ENCODE data around the gene GALNT10. TPM values are rescaled to one million over a fixed set of nuclear protein-coding genes. Genes with fewer than 3 reads are reported as not detected.

Gene GALNT10
- total RNA-seq, 1 experiment from 2014 or later, result 18.6 TPM

DNA sequence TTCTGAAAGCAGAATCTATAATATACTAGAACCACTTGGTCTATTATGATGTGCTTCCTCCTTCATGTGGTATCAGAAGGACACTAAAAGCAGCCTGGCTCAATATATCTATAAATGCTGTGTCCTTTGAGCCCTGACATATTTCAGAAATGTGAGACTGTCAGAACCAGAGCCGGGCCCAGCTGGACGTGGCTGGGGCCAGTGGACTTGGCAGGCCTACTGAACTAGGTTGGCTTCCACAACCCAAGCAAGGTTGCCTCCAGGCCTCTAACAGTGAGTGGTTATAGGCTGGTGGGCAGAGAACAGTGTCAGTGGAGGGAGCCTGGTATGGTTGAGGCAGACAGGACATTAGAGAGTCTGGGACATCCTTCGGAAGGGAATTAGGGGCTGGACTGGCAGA lies 78.9 kb downstream of the GALNT10 start:
- H3K9me3 ChIP-seq (replicated peaks), result no peaks in the 10 kb centered on the region
- peaks cover 30% of the 10 kb centered on the region for H3K4me1 ChIP-seq
- no peak overlapping the region for H3K4me3 ChIP-seq
- no peaks in the 10 kb centered on the region for H3K36me3 ChIP-seq
- H3K27ac ChIP-seq, result no peak overlapping the region
- H3K27me3 ChIP-seq, result no peaks in the 10 kb centered on the region
- DNase-seq, result no peak

DNA sequence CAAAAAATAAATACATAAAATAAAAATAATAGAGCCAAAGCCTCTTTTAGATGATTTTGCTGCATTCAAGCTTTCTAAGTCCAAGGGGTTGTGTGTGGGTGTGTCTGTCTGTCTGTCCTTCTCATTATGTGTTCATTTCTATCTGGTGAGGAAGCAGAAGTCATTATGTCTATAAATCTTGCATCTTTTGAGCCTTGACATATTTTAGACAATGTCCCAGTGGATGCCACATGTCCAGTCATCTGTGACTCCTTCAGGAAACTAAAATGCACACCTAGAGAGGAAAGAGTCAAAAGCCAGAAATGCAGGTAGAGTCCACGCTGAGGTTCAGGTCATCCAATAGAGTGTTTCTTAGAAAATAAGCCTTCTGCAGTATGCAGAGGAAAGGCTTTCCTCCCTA lies 80.9 kb downstream of the GALNT10 start:
- H3K36me3 ChIP-seq, result no peaks in the 10 kb centered on the region
- no peaks in the 10 kb centered on the region for H3K27me3 ChIP-seq
- no peak for DNase-seq
- no peak overlapping the region for H3K4me3 ChIP-seq
- H3K4me1 ChIP-seq, result peaks cover 35% of the 10 kb centered on the region
- H3K9me3 ChIP-seq (replicated peaks), result no peaks in the 10 kb centered on the region
- no peak overlapping the region for H3K27ac ChIP-seq

DNA sequence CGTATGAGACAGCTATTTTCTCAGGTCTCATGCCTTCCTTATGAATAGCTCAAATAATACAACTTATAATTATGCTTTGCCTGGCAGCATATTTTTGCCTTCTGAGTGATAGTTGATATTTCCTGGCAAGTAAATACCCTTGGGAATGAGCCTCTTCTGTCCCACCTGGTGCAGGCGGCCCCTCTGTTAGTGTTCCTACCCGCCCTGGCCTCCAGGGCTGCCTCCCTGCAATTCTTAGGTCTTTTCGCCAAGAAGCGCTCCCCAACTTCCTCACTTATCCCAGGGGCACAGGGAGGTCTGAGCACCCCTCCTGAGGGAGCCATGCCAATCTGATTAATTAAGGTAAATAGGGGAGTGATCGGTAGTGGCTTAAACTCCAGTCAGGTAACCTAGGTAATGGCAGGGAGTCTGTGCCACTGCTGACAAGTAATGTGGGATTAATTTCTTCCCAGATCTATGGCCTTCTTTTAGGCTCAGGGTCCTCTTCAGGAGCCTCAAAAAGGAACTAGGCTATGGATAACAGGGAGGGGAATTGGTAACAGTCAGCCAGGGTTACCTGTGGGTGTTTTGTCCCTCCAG lies 81.5 kb downstream of the GALNT10 start:
- no peaks in the 10 kb centered on the region for H3K27me3 ChIP-seq
- DNase-seq, result no peak
- H3K4me1 ChIP-seq, result peaks cover 41% of the 10 kb centered on the region
- H3K27ac ChIP-seq, result no peak overlapping the region
- no peaks in the 10 kb centered on the region for H3K36me3 ChIP-seq
- H3K4me3 ChIP-seq, result no peak overlapping the region
- H3K9me3 ChIP-seq (replicated peaks), result no peaks in the 10 kb centered on the region

DNA sequence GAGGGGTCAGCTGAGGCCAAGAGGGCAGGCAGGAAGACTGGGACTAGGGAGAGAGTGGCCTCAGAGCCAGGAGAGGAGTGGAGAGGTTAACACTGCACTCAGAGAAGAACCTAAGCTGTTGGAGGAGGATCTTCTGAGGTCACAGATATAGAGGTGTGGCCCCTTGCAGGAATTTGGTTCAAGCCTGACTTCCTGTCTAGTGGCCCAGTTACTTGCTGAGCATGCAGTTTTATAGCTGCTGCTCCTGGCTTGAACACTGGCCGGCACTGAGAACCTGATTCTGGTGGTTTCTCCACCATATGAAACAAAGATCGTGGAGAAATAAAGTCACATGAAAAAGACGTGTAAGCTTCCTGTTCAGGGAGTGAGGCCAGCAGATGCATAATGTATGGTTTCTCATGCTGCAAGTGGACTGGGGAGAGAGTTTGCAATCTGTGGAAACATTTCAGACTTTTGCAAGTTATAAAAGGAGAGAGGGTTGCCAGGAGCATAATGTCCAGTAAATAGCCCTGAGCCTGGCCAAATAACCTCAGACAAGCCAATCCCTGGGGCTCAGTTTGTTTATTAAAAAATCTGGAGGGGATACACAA lies 82.6 kb downstream of the GALNT10 start:
- H3K9me3 ChIP-seq (replicated peaks), result no peaks in the 10 kb centered on the region
- no peaks in the 10 kb centered on the region for H3K27me3 ChIP-seq
- H3K4me1 ChIP-seq, result peaks cover 44% of the 10 kb centered on the region
- H3K27ac ChIP-seq, result no peak overlapping the region
- no peaks in the 10 kb centered on the region for H3K36me3 ChIP-seq
- no peak for DNase-seq
- H3K4me3 ChIP-seq, result no peak overlapping the region

DNA sequence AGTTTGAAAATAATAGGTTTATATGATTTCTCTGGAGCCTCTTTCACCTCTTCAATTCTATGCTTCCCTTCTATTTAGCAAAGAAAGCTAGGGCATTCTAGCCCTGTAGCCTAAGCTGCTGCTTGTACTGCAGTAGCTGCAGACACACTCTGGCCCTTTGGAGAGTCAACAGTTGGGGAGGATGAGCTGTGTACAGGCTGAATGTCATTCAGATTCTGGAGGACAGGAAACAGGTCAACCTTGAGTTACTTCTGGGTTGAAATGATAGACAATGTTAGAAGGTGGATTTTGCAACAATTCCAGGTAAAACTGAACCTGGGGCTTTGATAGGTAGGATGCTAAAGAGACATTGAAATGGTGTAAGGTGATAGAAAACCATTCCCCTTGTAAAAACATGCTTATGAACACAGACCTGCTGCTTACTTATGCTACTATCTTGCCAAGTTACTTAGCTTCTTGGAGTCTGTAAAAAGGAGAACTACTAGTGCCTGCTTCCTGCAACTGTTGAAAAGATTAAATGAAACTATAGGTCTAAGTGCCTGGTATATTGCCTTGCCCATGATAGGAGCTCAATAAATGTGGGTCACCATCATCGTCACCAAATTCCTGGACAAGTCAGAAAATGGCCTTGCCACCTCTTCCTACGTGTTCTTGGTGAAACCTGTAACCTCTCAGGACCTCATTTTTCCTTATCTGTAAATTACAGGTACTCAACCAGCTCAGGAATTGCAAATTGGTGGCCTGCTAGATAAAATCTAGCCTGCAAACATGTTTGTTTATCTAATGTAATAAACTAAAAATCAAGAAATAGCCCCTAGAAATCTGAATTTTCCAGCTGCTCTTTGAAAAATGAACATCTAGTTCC lies 83.7 kb downstream of the GALNT10 start:
- DNase-seq, result no peak
- Histone ChIP-seq H3K4me1 (peaks cover 41% of the 10 kb centered on the region), H3K36me3 (no peaks in the 10 kb centered on the region), H3K27ac (peak overlapping the region; percentile 11; the same call in 1 of the 2 replicates), H3K9me3 (replicated peaks) (no peaks in the 10 kb centered on the region), H3K27me3 (no peaks in the 10 kb centered on the region), H3K4me3 (no peak overlapping the region)

DNA sequence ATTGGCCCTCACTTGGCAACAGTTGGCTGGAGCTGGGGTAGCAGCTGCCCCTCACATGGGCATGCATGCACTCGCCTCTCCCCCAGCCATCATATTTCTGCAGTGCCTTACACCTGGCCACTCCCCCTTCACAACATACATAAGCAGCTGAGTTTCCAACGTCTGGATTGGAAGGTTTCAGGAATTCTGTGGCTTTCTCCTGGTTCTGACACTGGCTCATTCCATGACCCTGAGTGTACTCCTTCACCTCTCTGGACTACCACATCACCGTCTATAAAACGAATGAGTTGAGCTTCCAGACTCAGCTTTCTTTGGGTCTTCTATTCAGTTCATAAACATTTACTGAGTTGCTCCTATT lies 84.3 kb downstream of the GALNT10 start:
- Histone ChIP-seq H3K4me1 (peaks cover 41% of the 10 kb centered on the region), H3K27ac (peak overlapping the region; percentile 11; the same call in 1 of the 2 replicates), H3K4me3 (no peak overlapping the region), H3K27me3 (no peaks in the 10 kb centered on the region), H3K9me3 (replicated peaks) (no peaks in the 10 kb centered on the region), H3K36me3 (no peaks in the 10 kb centered on the region)
- DNase-seq, result peak; percentile 60 to 62

DNA sequence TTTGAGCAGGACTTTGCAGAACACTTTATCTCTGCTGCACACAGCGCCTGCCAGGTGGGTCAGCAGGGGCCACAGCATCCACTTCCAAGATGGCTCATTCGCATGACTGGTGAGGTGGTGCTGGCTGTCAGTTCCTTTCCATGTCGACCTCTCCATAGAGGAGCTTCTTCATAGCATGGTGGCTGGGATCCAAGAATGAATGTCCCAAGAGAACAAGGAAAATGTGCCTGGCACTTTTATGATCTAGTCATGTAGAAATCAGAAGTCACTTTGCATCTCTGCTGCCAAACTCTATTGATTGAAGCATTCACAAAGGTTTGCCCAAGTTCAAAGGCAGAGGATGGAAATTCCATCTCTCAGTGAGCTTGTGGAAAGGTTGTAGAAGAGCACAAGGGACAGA lies 85.0 kb downstream of the GALNT10 start:
- H3K27me3 ChIP-seq, result no peaks in the 10 kb centered on the region
- H3K4me1 ChIP-seq, result peaks cover 41% of the 10 kb centered on the region
- no peak overlapping the region for H3K27ac ChIP-seq
- no peaks in the 10 kb centered on the region for H3K36me3 ChIP-seq
- no peaks in the 10 kb centered on the region for H3K9me3 ChIP-seq (replicated peaks)
- DNase-seq, result no peak
- no peak overlapping the region for H3K4me3 ChIP-seq

DNA sequence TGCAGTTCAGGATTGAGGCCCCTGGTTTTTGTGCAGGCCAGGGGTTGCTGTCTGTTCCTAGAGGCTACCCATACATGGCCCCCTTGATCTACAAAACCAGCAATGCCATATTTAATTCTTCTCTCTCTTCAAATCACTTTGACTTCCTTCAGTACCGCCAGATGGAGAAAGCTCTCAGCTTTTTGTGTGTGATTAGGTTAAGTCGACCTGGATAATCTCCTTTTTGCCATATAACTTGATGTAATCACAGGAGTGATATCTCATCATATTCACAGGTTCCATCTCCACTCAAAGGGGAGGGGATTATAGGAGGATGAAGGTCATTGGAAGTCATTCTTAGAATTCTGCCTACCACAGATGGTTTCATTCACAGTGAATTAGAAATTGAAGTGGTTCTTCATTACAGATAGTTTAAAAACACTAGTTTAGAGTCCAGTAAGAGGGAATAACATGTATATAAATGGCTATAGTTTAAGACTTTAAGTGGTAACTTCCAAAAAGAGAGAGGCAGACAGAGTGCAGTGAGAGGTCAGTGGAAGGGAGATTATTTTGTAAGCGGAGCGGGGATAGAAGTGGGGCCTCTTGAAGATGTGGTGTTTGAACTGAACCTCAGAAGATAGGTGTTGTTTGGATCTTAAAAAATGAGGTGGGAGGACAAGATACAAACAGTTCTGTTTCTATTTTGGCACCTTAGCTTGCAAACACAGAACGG lies 85.9 kb downstream of the GALNT10 start:
- no peaks in the 10 kb centered on the region for H3K27me3 ChIP-seq
- no peaks in the 10 kb centered on the region for H3K9me3 ChIP-seq (replicated peaks)
- H3K27ac ChIP-seq, result no peak overlapping the region
- no peak for DNase-seq
- no peaks in the 10 kb centered on the region for H3K36me3 ChIP-seq
- peaks cover 41% of the 10 kb centered on the region for H3K4me1 ChIP-seq
- no peak overlapping the region for H3K4me3 ChIP-seq

DNA sequence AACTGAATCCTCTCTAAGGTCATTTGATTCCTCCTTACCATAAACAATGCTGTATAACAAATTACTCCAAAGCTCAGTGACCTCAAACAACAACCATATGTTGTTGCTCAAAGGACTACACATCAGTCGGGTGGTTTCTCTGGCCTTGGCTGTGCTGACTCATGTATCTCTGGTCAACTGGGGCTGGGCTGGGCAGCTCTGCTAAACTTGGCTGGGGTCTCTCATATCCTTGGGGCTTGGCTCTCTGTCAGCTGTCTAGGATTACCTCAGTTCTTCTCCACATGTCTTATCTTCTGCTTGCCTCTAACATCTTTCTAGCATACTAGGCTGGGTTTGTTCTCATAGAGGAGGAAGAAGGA lies 86.4 kb downstream of the GALNT10 start:
- peaks cover 41% of the 10 kb centered on the region for H3K4me1 ChIP-seq
- H3K36me3 ChIP-seq, result no peaks in the 10 kb centered on the region
- no peak overlapping the region for H3K4me3 ChIP-seq
- peak; percentile 38 to 66 for DNase-seq
- H3K27me3 ChIP-seq, result no peaks in the 10 kb centered on the region
- no peak overlapping the region for H3K27ac ChIP-seq
- no peaks in the 10 kb centered on the region for H3K9me3 ChIP-seq (replicated peaks)

DNA sequence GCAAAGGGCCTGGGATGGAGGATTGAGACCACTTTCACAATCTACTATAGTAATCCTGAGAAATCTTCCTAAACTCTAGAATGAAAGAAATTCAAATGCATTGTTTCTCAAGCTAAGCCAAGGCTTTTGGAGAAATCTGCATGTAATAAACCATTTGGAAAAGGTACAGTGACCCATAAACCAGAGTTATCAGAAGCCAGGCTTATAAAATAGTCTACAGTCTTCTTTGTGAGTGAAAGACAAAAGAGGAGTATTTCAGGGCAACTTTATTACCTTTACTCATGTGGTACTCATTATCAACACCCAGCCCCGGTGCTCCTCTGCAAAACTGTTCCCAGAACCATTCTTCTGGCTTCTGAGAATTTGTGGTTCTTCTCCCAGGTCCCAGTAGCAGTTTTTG lies 87.0 kb downstream of the GALNT10 start:
- Histone ChIP-seq H3K27me3 (no peaks in the 10 kb centered on the region), H3K27ac (no peak overlapping the region), H3K4me3 (no peak overlapping the region), H3K4me1 (peaks cover 40% of the 10 kb centered on the region), H3K9me3 (replicated peaks) (no peaks in the 10 kb centered on the region), H3K36me3 (no peaks in the 10 kb centered on the region)
- no peak for DNase-seq

DNA sequence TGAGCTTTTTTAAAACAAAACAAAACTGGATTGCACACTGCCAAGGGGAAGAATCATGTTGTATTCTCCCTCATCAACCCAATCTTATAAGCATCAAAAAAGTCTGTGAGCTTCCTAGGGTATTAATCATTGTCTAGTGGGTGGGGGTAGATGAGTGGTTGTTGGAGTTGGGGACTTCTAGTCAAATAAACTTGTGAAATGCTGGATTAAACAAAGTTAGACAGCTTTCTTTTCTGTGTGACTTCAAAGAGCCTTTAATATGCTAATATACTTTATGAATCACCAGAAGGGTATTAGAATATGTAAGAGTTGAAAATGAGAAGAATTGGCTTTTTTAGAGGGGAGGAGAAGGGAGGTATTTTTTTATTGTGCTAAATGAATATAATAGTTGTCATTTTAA lies 87.7 kb downstream of the GALNT10 start:
- no peaks in the 10 kb centered on the region for H3K36me3 ChIP-seq
- H3K27me3 ChIP-seq, result no peaks in the 10 kb centered on the region
- no peak overlapping the region for H3K4me3 ChIP-seq
- no peak for DNase-seq
- H3K9me3 ChIP-seq (replicated peaks), result no peaks in the 10 kb centered on the region
- H3K4me1 ChIP-seq, result peaks cover 33% of the 10 kb centered on the region
- H3K27ac ChIP-seq, result no peak overlapping the region

DNA sequence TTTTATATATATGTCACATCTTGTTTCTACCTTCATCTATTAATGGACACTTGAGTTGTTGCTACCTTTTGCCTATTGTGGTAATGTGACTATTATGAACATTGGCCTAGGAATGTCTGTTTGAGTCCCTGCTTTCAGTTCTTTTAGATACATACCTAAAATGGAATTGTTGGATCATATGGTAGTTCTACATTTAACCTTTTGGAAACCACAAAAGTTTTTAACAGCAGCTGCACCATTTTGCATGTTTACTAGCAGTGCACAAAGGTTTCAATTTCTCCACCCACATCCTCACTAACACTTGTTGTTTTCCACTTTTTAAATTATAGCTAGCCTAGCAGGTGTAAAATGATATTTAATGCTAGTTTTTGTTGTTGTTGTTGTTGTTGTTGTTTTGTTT lies 88.4 kb downstream of the GALNT10 start:
- no peaks in the 10 kb centered on the region for H3K36me3 ChIP-seq
- no peak overlapping the region for H3K27ac ChIP-seq
- no peak for DNase-seq

DNA sequence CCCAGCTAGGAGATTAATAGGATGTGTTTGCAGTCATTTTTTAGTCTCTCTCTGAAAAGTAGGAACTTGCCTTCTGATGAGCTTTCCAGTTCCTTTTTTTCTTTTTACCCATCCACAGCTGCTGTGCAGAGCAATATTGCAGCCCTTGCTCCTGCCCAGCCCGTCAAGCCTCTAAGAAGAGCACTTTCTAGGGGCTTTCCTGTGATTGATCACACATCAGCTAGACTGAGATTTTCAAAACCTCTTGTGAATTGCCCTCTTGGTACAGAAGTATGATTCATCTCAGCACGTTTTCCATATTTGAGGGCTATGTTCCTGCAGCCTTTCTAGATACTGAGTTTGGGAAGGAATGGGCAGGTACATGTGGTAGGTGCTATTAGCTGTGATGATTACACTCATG lies 93.9 kb downstream of the GALNT10 start:
- DNase-seq, result no peak
- Histone ChIP-seq H3K4me1 (peaks cover 4% of the 10 kb centered on the region; the same call in 1 of the 2 replicates), H3K27ac (no peak overlapping the region), H3K27me3 (no peaks in the 10 kb centered on the region), H3K36me3 (no peaks in the 10 kb centered on the region), H3K4me3 (no peak overlapping the region), H3K9me3 (replicated peaks) (no peaks in the 10 kb centered on the region)

More for the DNA sequence above, 88.4 kb downstream of the GALNT10 start:
- H3K9me3 ChIP-seq (replicated peaks), result no peaks in the 10 kb centered on the region
- no peak overlapping the region for H3K4me3 ChIP-seq
- H3K27me3 ChIP-seq, result no peaks in the 10 kb centered on the region
- H3K4me1 ChIP-seq, result peaks cover 28% of the 10 kb centered on the region

DNA sequence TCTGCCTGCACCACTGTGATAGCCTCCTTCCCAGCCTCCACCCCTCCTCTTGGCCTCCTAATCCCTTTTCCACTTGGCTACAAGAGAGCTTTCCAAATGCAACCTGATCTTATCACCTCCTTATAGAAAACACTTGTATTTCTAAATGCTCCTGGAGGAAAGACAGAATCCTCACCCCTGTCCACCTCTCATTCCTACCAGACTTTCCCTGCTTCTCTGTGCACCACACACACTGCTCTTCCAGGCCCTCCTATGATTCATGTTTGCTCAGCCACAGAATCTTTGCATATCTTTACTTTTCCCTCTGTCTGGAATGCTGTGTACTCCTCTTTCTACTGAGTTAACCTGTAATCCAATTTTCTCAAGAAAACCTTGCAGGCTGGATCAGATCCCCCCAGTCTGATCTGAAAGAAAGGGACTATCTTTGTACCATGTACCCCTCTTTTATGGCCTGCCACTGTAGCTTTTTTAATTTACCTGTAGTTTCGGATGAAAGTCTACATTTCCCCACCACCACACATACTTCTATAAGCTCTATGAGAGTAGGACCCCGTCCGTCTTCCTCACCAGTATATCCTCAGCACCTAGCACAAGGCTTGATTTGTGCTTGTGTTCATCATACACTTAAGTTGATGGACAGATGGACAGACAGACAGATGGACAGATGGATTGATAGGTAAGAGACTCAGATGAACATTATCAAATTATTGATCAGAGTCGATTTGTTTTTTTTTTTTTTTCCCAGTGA lies 95.3 kb downstream of the GALNT10 start:
- no peaks in the 10 kb centered on the region for H3K9me3 ChIP-seq (replicated peaks)
- no peaks in the 10 kb centered on the region for H3K27me3 ChIP-seq
- no peak for DNase-seq
- no peaks in the 10 kb centered on the region for H3K36me3 ChIP-seq
- peaks cover 4% of the 10 kb centered on the region; the same call in 1 of the 2 replicates for H3K4me1 ChIP-seq
- H3K4me3 ChIP-seq, result no peak overlapping the region
- H3K27ac ChIP-seq, result no peak overlapping the region
